HG03571 (cell line): Measurements from ENCODE around the gene DLG2.
"Not testable (repeated sequence)": the region's sequence is repeated elsewhere in the genome, so short reads cannot be mapped to it uniquely, and the experiment has no call there.

ENCODE experiments used
- ATAC-seq: cut with Tn5 transposase; IDR thresholded peaks from one replicate; pipeline ENCODE4 v1.9.1; 2021; ENCODE audit not compliant: unreplicated experiment

DLG2 gene

DNA sequence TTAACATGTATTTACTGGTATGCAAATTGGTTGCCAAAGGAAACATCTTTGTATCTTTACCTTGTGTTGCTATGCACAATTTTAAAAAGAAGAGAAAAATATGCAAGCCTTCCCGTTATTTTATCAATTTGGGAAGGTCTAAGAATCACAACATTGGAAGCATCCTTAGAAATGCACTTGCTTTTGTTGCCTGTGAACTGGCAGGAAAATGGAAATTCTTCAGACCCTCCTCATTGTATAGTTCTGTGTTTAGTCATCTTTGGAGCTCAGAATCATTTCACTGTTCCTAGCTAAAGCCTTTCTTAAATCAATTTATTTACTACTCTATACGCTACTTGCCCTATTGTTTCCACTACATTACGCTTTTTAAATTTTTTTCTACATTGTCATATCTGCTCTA is 574.5 kb downstream of the DLG2 start:
- no peak for ATAC-seq

DNA sequence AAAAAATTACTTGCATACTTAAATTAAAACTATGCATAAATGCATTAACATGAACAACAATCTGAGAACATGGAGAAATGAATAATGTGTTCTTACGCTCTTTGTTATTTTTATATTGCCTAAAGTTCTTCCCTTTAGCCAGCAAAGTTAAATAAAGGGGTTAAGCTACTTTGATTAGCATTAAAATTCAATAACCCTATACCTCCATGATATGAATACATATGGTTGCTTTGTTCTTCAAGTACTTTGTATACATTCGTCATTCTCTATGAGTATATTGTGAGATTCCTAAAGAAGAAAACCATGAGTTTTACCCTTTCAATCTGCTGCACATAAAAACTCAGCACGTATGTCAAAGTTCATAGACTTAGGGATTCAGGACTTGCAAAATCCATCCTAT is 578.3 kb downstream of the DLG2 start:
- ATAC-seq = no peak

DNA sequence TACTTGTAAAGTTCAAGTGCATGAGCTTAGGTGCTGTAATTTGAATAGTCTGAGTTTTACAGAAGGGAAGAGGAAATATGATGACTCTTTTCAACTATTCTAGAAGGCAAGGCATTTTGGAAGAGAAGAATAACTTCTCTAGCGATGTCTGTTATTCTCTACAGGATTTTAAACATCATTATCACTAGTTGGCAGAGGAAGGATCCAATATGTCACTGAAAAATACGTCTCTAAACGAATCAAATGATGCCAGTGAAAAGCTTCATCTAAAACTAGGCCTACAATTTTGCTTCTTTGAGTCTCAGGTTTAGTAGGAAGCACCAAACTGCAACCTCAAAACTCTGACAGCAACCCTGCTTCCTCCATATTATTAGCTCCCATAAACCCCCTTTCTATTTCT is 581.4 kb downstream of the DLG2 start:
- ATAC-seq = no peak

DNA sequence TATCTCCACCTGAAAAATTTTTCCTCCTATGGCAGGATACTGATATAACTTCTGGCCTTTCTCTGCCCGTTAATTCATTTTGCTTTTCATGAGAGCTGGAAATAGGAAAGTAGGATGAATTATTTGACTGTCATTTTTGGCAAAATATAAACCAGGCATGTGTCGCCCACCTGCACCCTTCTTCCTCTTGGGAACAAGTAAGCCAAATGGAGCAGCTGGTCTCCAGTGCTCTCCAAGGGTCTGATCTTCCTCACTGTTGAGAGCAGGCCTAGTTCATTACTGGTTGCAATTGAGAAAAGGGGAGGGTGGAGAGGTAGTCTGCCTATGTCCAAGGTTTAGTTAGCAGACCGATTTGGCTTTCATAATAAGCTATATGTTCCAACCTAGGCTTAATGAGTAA is 582.2 kb downstream of the DLG2 start:
- ATAC-seq = no peak

DNA sequence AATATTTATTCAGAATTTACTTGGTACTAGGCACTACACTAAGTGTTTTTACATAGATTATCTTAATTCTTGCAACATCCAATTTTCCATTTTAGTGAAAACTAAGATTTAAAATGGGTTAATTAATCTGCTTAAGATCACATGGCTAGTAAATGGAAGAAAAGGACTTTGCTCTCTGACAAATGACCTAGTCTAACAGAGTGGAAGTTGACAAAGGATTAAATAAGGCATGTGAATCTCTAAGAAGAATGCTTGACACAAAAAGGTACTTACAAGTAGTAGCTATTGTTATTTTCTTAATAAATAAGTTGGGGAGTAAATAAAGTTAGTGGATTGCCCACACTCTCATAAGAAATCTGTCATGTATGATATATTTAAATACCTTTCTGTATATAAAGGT is 584.8 kb downstream of the DLG2 start:
- no peak for ATAC-seq

DNA sequence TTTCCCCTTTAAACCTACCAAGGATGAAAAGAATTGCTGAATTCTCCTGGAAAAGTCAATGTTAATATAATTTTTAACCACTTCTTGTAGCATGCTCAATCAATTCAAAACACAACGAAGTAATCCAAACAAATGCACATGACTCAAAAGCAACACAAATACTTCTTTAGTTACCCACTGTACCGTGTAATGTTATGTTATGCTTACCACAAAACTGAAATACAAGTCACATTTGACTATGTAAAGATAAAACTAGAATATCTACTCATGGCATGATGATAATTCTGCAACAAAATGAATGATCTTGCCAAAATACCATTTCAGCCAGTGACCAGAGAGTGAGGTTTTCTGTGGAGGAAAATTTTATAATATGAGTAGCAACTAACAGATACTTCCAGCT is 587.0 kb downstream of the DLG2 start:
- ATAC-seq = no peak

DNA sequence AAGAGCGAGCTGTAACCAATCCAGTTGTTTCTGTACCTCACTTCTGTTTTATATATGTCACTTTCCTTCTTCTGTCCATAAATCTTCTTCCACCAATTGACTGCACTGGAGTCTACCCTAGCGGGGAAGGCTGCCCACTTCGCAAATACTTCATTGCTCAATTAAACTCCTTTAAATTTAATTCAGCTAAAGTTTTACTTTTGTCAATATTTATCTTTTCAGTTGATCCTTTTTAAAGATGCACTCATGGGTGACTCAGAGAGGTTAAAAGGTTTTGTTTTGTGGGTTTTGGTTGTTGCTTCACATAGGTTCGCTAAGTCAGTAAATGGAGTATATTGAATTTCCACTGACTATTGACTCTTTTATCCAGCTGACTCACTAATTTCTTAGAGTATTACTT is 597.2 kb downstream of the DLG2 start:
- no peak for ATAC-seq

DNA sequence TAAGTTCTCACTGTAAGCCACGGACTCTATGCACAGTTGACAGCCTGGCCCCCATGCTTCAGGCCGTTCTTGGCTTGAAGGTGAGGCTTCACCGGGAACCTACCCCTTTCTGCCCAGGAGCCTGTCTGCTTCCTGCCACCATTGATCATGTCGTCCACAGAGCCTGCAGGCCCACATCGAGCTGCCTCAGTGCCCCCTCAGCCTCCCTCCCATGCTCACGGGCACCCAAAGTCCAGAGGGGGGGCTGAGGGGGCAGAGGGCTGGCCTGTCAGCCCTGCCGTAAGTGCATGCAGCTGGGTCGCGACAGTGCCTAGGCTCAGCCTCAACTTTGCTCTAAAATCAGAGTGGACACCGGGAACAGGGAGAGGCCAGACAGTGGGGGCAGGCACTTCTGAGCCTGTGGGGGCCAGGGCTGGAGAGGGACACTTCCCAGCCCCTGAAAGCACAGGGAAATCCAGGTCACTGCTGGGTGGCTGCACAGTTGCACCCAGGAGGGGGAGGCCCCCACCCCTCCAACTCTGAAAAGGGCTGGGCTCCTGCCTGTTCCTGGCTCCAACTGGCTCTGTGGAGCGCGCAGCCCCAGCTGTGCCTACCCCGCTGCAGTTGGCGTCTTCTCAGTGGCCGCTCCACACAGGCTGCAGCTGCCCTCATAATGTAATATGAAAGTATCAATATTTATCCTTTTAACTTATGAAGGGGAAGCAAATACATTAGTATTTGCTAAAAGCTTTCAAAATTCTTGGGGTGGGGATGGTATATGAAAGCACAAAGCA is 598.6 kb downstream of the DLG2 start:
- no peak for ATAC-seq

DNA sequence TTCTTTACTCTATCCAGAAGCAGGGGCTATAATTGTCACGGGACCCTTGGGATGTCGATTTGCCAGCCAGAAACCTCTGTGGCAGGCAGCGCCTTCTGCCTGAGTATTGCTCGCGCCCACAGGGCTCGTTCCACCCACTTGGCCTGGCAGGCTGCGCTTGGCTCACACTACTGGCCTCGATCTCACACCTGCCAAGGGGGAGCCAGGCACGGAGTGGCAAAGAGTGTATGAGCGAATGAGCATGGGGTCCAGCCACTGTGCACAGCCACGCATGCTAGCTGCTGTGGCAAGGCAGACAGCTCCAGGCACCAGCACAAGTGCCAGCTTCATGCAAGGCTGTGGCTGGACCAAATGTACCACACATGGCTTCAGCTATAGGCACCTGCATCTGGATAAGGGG is 599.8 kb downstream of the DLG2 start:
- ATAC-seq = no peak

DNA sequence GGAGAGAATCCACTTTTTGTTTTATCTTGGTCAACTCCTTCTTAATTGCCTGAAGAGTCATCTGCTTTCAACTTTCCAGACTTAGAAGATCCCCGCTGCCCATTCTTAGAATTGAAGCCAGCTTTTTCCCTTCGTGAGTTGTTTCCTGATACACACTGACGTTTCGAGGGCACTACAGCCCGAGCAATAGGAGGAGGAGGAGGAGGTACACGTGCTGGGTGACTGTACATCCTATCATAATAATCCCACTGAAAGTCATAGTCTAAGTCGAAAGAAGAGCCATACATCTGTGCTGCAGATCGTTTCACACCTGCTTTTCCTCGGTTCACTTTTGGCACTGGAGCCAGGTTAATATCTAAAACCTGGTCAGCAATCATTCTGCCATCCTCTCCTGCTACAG is 606.1 kb downstream of the DLG2 start:
- no peak for ATAC-seq

DNA sequence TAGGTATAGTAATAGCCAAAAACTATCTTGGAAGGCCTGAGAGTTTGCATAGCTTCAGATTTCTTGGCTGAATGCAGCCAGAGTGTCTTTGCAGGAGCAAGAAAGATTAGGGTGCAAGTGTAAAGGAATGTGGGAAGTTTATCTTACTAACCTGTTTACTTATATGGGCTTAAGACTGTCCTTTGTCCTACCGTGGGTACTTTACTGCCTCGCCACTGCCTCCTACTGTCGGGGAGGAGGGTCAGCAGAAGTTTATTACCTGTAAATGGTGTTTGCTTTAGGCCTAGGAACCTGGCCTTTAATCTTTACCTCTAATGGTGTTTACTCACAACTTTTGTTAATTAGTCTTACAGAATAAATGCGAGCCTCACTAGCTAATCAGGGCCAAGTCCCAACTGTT is 633.8 kb downstream of the DLG2 start:
- ATAC-seq = no peak

DNA sequence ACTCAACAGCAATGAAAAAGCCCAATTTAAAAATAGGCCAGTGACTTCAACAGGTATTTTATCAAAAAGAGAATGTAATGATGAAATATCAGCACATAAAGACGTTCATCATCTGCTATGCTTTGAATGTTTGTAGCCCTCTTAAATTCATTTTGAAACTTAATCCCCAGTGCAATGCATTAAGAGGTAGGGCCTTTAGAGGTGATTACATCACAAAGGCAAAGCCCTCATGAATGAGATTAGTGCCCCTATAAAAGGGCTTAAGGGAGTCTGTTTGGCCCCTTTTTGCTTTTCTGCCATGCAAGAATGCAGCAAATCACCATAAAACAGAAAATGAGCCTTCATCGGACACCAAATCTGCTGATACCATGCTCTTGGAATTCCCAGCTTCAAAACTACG is 637.0 kb downstream of the DLG2 start:
- no peak for ATAC-seq

DNA sequence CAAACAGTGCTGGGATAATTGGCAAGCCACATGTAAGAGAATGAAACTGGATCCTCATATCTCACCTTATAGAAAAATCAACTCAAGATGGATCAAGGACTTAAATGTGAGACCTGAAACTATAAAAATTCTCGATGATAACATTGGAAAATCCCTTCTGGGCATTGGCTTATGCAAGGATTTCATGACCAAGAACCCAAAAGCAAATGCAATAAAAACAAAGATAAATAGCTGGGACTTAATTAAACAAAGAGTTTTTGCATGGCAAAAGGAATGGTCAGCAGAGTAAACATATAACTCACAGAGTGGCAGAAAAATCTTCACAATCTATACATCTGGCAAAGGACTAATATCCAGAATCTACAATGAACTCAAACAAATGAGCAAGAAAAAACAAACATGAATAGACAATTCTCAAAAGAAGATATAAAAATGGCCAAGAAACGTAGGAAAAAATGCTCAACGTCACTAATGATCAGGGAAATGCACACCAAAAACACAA is 639.4 kb downstream of the DLG2 start:
- not testable (repeated sequence) for ATAC-seq

DNA sequence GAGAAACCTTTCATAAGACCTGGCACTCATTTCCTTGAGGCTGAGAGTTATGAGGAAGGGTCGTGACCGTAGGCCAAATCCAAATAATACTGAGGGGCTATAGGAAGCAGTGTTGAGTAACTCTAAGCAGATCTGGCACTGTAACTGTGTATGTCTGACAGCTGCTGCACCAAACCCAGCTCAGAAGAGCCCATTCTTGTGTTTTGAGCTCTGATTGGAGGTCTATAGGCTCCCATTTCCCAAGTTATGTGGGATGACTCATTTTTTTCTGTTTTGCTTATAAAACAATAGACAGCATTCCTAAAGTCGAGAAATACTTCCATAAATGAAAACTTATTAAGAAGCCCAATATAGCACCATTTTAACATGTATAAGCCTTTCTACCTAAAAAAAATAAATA is 645.8 kb downstream of the DLG2 start:
- no peak for ATAC-seq

DNA sequence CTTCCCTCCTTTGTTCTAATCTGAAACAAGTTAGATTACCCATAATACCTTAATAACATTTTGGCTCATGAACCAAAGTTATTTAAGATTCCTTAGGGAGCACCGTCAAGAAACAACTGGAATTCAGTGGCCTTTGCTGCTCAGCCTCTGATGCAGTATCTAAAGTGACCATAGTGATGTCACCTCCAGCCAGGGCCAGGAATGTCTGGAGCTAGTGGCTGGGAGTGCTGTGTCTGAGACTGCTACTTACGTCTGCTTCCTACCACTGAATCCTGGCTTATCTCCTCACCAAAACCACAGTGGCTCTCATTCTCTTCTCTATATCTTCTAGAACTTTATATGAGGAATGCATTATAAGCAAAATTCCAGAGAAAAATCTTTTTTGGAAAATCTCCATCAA is 658.0 kb downstream of the DLG2 start:
- no peak for ATAC-seq

DNA sequence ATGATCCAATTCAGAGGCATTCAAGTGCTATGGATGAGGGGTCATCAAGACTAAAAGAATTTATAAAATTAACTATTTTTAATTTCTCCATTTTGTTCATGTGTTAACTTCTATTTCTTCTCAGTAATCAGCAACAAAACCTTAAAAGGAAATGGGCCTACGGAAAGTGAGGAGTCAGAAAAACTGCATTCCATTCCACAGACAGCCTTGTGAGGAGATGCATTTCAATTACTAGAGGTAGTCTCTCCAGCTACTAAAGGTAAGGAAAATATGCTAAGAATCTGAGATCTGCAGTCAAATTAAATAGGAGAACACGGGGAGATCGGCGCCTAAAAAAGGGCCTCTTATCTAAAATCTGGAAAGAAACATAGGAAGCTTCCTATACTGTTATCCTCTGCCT is 661.7 kb downstream of the DLG2 start:
- no peak for ATAC-seq

DNA sequence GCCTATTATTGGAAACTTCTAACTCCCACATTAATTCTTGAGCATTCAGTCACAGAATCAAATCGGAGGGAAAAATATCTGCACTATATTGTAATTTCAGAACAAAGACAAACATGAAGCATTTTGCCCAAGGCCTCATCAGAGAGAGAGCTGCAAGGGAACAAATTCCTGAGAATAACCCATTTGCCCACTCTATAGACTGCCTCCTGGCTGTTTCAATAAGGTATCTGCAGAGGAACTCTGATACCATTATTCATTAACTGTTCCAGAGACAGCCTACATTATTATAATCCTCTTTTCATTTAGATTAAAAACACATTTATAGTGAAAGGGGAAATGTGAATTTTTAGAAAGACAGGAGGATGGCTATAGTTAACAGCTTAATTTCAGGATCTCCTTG is 663.9 kb downstream of the DLG2 start:
- ATAC-seq = no peak

DNA sequence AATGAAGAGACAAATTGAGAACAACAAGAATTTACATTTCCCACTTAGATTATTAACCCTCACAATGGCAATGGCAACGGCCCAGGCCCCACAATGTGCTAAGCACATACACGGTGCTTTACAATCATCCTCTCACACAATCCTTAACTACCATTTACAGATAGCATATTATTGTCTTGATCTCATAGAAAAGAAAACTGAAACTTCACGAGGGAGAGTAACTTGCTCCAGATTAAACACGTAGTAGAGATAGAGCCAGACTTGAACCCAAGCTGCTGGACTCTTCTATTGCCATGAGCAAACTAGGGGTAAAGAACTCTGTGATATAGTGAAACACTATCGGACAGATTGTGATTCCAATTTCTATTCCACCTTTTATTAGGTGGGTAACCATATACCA is 665.1 kb downstream of the DLG2 start:
- no peak for ATAC-seq

DNA sequence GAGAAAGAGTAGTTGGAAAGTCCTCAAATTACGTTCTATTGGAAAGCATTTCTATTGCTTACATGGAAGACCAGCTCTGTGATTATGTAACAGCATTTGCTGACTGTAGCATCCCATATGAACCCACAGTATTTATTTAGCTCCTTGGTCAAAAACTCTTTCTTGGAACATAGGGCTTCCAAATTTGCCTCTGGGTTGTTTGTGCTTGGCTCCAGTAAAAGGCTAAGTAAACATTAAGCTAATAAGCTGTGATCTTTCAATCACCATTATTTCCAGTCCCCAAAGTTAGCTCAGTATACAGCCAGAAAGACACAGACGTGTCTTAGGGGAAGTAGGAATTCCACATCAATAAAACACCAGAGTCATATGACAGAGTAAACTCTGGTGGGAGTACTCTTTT is 668.8 kb downstream of the DLG2 start:
- ATAC-seq = no peak

DNA sequence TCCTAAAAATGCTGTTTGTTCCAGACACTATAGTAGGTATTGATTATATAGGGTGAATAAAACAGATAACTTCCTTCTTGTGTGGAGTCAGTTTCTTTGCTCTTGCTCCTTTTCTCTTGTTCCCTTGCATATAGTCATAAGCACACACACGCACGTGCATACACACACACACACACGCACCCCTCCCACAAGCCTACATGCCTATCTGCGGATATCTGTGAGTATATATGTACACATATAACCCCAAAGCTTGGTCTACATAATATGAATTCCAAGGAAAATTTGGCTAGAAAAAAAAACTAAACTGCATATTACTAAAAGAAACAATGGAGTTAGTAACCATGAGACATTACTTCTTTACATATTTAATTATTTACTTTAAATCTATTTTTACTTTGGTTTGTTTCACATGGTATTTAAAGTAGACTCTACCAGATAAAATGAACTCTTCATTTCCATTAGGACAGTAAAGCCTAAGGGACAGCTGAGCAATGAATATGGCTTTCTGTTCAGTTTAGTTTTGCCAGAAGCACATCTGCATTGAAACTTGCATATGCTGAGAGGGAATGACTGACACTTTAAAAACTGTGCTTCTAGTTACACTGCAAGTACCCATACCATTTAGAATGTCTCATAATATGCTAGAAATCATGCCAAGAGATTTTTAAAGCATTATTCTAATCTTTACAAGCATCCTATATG is 676.4 kb downstream of the DLG2 start:
- no peak for ATAC-seq

DNA sequence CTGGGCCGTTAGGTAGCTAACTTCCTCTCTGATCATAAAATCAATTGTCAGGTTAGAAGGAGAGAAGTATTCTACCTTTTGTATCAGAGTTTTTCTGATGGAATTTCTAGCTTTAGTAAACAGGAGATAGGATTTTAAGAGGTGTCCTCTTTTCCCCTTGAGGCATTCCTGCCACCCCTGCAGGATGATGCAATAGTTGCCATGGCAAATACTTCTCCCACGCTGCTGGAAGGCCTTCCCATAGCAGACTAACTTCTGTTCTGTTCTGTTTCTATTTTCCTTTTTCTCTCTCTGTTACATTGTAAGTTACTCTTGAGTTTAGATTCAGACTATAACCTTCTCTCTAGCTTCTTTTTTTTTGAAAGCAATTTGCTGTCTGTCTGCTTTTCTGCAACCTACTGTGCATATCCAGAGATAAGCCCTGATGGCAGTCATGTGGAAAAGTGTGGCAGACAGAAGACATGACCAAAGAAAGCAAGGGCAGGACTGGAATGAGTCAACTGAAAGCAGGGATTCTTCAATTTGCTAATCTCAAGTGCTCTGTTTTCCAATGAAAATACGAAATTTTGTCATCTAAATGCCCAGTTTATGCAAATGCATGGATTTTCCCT is 679.1 kb downstream of the DLG2 start:
- ATAC-seq = no peak

DNA sequence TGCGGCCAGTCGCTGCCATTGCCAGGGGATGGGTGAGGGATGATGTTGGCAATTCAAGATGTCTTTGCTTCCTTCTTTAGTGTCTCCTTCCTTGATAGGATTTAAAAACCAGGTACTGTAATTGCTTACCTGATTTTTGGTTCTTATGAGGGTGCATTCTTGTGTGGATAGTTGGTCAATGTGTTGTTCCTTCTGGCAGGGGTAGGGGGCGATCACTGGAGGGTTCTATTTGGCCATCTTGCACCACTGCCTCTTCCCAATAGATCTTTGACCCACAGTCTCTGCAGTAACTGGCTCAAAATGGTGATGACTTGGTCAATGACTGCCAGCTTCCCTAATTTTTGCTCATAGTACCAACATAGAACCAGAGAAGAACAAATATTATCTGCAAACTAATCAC is 680.1 kb downstream of the DLG2 start:
- ATAC-seq = no peak
